Natural killer cell treated with Interleukin-12 subunit alpha and Interleukin-12 subunit beta and Interleukin-15 and Interleukin-18, amount 100 ng/mL, for 72 hours (primary cell): ENCODE results near the gene RFT1. TPM values are rescaled to one million over a fixed set of nuclear protein-coding genes. Genes with fewer than 3 reads are reported as not detected.
A peak's percentile ranks its signal among the peaks of the same experiment; 100 is the strongest.

Source experiments
- ATAC-seq, 2 donors: fragments of 150-1000 bp; cut with Tn5 transposase in 1 of 2; sonication (Bioruptor Pico), chemical (Tn5 transposase) in 1 of 2; 2 replicates each; pipeline ENCODE4 v1.10.0; 2021
- DNase-seq: peaks from one replicate; pipeline ENCODE4 v3.0.0; 2022; ENCODE audit warnings: low spot score
- H3K27ac Mint-ChIP-seq, 2 donors: 1 replicate in 1 of 2; 2 replicates in 1 of 2; pipeline ENCODE4 v1.8.0; 2022; ENCODE audit warnings: mixed read lengths in 2 of 2, mild to moderate bottlenecking in 1 of 2, moderate library complexity in 1 of 2
- H3K27me3 Mint-ChIP-seq, 2 donors: 1 replicate in 1 of 2; 2 replicates in 1 of 2; pipeline ENCODE4 v1.8.0; 2022; ENCODE audit warnings: mixed read lengths in 2 of 2
- H3K36me3 Mint-ChIP-seq: one replicate; pipeline ENCODE4 v1.8.0; 2022; ENCODE audit warnings: mixed read lengths
- H3K4me1 Mint-ChIP-seq, 2 donors: 1 replicate in 1 of 2; 2 replicates in 1 of 2; pipeline ENCODE4 v1.8.0; 2022; ENCODE audit warnings: low read depth in 2 of 2, mixed read lengths in 2 of 2, mild to moderate bottlenecking in 1 of 2
- H3K4me3 Mint-ChIP-seq: one replicate; pipeline ENCODE4 v1.8.0; 2022; ENCODE audit warnings: mixed read lengths
- H3K9me3 Mint-ChIP-seq: 2 replicates; pipeline ENCODE4 v1.8.0; 2022; ENCODE audit warnings: mixed read lengths
- total RNA-seq, 2 donors: library from RNA; stranded (reverse); gene quantifications; one replicate each; pipeline ENCODE4 v1.2.3, GENCODE V29; 2022

The RFT1 gene
- total RNA-seq, 2 donors from 2014 or later = 33.1 to 51.6 TPM

DNA sequence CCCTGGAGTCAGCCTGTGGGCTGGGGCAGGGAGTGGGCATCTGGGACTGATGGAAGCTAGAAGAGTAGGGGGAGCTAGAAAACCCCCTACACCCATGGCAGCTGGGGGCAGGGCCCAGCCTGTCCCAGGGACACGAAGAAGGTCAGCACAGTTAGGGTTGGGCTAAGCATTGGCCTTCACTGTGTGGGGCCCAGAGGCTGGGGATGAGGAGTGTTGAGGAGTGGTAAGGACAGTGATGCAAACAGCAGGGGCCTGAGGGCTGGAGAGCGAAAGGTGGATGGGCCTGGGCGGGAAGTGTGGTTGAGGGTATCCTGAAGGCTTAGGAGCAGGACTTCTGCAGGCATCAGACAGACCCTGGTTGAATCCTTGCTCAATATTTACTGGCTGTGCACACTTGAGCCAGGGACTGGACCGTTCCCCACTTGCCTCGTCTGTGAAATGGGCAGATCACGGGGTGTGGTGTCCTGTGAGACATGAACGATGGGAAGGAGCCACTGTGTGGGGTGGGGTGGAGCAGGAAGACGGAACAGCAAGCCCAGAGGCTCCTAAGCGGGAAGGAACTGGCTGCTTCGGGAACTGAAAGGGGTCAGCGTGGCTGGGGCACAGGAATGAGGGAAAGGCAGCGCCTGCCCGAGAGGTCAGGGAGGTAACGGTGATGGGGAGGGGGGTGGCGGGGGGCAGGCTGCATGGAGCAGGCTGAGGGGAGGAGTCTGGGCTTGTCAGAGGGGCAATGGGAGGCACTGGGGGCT, 38.1 kb upstream of the RFT1 start:
- ATAC-seq = no peak
- no peaks in the 10 kb centered on the region for H3K27me3 Mint-ChIP-seq
- no peak for DNase-seq
- H3K36me3 Mint-ChIP-seq = no peaks in the 10 kb centered on the region
- peaks cover 54 to 64% of the 10 kb centered on the region in 2 donors for H3K4me1 Mint-ChIP-seq
- no peaks in the 10 kb centered on the region for H3K9me3 Mint-ChIP-seq
- H3K4me3 Mint-ChIP-seq = no peak overlapping the region
- H3K27ac Mint-ChIP-seq = peak overlapping the region; percentile 42 to 45

- H3K4me1 Mint-ChIP-seq = peaks cover 58 to 68% of the 10 kb centered on the region in 2 donors
- H3K4me3 Mint-ChIP-seq = peak overlapping the region; percentile 57
- DNase-seq (no peak), ATAC-seq (no peak)
- H3K27me3 Mint-ChIP-seq = no peaks in the 10 kb centered on the region
- no peaks in the 10 kb centered on the region for H3K36me3 Mint-ChIP-seq
- H3K9me3 Mint-ChIP-seq = no peaks in the 10 kb centered on the region
- H3K27ac Mint-ChIP-seq = peak overlapping the region; percentile 45 to 52
Observed at GRCh38 chr3:53167418-53168174, 37.4 kb upstream of the RFT1 start.

DNA sequence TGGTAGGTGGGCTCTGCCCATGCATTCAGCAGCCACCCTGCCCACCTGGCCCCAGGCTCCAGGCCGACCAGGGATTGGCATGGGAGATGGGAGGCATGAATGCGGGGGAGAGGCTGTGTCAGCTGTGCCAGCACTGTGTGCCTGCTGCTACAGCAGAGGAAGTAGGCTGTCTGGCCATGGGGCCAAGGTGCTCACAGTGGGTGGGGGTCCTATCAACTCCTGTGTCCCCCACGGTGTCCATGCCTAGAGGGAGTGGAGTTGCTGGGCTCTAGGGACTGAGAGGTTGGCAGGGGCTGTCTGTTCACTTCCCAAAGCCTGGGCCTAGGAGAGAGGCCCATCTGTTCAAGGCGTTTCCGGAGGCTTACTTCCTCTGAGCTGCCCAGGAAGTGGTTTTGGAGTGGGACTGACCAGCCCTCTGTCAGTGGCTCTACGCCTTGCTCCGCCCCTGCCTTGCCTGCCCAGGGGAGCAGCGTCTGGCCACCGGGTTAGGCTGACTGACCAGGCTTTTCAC, 36.6 kb upstream of the RFT1 start:
- peak overlapping the region; percentile 20 for H3K4me3 Mint-ChIP-seq
- peaks cover 61 to 67% of the 10 kb centered on the region in 2 donors for H3K4me1 Mint-ChIP-seq
- no peaks in the 10 kb centered on the region for H3K27me3 Mint-ChIP-seq
- DNase-seq (no peak), ATAC-seq (peak; percentile 54 to 64)
- H3K36me3 Mint-ChIP-seq = no peaks in the 10 kb centered on the region
- peak overlapping the region; percentile 45 to 52 for H3K27ac Mint-ChIP-seq
- no peaks in the 10 kb centered on the region for H3K9me3 Mint-ChIP-seq

DNA sequence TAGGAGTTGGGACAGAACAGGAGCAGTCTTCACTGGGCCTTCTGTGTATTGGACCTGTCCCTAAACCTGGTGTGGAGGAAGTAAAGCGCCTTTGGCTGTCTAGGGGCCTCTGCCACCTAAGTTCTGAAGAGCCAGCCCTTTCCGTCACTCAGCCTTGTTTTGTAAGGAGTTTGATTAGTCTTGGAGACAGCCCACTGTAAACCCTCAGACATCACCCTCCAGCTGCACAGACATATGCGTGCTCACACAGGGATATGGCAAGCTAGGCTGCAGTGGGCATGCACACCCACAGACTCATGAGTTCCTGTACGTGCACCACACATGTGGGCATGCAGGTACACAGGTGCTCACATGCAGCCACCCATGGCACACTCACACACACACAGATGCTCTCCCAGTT, 36.0 kb upstream of the RFT1 start:
- Mint-ChIP-seq H3K4me3 (no peak overlapping the region), H3K4me1 (peaks cover 55 to 61% of the 10 kb centered on the region in 2 donors)
- no peak for ATAC-seq

DNA sequence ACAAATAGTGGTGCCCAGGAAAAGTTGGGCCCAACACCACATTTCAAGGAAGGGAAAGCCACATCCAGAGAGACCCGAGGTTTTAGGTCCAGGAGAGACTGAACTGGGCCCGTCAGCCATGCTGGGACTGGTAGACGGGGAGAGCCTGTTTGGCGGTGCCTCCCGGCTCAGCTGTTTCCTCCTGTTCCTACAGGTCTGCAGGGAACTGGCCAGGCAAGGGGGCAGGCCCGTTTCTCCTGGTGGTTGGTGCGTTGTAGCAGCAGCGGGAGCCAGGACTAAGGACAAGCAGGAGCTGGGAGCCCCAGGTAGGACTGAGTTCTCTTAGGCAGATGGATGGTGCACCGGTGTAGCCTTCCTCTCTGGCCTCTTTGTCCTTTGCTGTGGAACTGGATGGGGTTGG, 34.7 kb upstream of the RFT1 start:
- Mint-ChIP-seq H3K4me3 (no peak overlapping the region), H3K36me3 (no peaks in the 10 kb centered on the region)
- DNase-seq = no peak

More for the DNA sequence above, 36.0 kb upstream of the RFT1 start:
- H3K36me3 Mint-ChIP-seq = no peaks in the 10 kb centered on the region
- no peaks in the 10 kb centered on the region for H3K27me3 Mint-ChIP-seq
- H3K27ac Mint-ChIP-seq = peak overlapping the region in 1 of 2 donors; percentile 52
- H3K9me3 Mint-ChIP-seq = no peaks in the 10 kb centered on the region
- no peak for DNase-seq

DNA sequence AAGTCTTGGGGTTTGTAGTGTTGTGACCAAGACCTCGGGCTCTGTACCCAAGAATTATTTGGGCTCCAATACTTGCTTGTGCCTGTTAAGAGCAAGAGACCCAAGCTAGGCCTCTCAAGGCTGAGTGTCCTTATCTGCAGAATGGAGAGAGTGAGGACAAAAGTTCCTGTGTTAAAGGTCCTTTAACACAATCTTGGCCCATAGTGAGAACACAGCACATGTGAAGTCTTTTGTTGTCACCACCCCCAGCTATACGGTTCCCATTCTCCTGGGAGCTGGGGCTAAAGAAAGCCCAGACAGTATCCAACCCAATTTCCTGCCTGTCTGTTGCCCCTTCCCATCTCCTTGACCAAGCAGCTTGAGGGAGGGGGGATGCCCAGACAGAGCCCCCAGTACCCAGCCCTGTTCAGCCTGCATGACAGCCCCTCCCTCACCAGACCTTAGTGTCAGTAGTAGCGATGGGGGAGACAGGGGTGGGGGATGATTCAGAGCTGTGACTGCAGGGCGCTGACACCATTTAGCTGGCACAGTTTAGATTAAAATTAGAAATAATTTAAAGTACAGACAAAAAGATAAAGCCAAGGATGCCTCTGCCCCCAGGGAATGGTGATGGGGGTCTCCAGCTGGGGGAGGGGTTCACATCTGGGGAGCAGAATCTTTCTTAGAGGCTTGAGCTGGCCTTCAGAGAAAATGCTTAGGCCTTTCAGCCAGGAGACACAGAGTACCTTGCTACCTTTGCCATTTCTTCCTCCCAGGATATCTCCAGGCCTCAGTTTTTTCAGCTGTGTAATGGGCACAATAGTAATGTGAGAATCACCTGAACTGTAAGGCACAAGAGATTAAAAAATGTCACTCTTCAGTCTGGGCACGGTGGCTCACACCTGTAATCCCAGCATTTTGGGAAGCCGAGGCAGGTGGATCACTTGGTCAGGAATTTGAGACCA, 33.5 kb upstream of the RFT1 start:
- Mint-ChIP-seq H3K4me3 (peak overlapping the region; percentile 90), H3K36me3 (no peaks in the 10 kb centered on the region), H3K27ac (peak overlapping the region; percentile 52 to 55), H3K9me3 (no peaks in the 10 kb centered on the region), H3K27me3 (peaks cover 0 to 2% of the 10 kb centered on the region in 2 donors), H3K4me1 (peaks cover 38 to 44% of the 10 kb centered on the region in 2 donors)
- no peak for DNase-seq
- ATAC-seq = no peak

More for the DNA sequence above, 34.7 kb upstream of the RFT1 start:
- H3K9me3 Mint-ChIP-seq = no peaks in the 10 kb centered on the region
- peaks cover 50 to 56% of the 10 kb centered on the region in 2 donors for H3K4me1 Mint-ChIP-seq
- ATAC-seq = no peak
- H3K27ac Mint-ChIP-seq = no peak overlapping the region
- no peaks in the 10 kb centered on the region for H3K27me3 Mint-ChIP-seq

DNA sequence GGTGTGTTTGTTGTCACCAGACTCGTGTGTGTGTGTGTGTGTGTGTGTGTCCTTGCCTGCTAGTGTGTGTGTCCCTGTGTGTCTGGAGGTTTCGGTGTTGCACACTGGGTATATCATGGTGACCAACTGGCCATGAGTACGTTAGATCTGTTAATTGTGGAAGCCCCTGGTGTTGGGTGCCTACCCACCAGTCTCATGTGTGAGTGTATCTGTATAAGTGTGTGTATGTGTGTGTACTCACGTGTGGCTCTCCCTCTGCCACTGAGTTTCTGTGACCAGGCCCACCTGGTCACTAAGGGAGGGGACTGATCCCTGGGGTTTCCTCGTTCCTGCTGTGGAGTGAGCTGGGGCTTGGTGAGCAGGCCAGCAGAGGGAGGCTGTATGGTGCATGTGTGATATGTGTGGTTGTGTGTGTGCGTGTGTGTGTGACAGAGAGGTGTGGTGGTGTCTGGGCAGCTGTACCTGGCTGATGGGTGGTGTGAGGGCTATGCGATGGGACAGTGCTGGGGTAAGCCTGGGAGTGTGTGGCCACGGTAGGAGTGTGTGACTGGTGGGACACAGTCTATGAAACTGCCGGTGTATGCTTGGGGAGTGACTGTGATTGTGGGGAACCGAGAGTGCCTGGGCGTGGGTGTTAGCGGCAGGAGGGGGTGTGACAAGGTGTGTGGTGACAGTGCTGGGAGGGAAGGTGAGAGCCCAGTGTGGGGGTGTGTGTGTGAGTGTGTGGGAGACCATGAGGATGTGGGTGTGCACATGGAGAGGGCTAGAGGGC, 32.6 kb upstream of the RFT1 start:
- Mint-ChIP-seq H3K27ac (peak overlapping the region; percentile 52 to 55), H3K9me3 (no peaks in the 10 kb centered on the region), H3K27me3 (peaks cover 0 to 4% of the 10 kb centered on the region in 2 donors), H3K36me3 (no peaks in the 10 kb centered on the region), H3K4me1 (peaks cover 32 to 37% of the 10 kb centered on the region in 2 donors), H3K4me3 (peak overlapping the region; percentile 90)
- DNase-seq (peak; percentile 69), ATAC-seq (peak; percentile 7 to 45)

DNA sequence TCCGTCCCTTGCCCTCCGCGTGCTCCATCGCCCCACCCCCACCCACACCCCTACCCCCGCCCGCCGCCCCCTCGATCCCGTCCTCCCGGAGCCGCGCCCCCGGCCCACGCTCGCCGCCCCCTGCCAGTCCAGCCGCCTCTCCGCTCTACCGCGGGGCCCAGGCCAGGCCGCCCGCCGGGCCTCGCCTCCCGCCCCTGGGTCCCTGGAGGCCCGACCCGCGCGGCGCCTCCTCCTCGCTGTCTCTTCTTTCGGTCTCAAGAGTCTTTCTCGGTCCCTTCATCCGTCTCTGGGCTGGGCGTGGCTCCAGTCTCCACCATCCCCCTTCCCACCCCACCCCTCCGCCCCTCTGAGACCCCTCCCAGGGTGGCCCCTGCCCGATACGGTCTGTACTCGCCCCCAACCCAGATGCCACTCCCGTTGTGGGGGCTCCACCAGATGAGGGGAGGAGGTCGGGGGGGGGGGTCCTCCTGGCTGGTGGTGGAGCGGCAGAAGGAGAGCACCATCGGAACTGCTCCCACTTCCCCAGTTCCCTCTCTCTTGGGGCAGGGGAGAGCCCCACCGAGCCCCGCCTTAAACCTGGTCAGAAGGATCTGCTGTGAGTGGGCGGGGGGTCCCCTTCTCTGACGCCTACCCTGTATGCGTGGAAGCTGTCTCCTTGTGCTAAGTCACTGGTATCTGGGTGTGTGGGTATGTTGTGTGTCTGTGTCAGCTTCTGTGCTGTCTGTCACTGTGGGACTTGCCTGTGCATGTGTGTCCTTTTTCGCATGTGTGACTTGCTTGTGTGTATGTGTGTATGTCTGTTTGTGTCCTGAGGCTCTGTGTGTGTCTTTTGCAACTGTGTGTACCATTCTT, 31.8 kb upstream of the RFT1 start:
- ATAC-seq = peak in 1 of 2 donors; percentile 21
- no peaks in the 10 kb centered on the region for H3K9me3 Mint-ChIP-seq
- H3K4me3 Mint-ChIP-seq = peak overlapping the region; percentile 90
- peaks cover 27 to 30% of the 10 kb centered on the region in 2 donors for H3K4me1 Mint-ChIP-seq
- no peaks in the 10 kb centered on the region for H3K36me3 Mint-ChIP-seq
- H3K27me3 Mint-ChIP-seq = peaks cover 0 to 7% of the 10 kb centered on the region in 2 donors
- no peak for DNase-seq
- peak overlapping the region; percentile 52 to 55 for H3K27ac Mint-ChIP-seq

DNA sequence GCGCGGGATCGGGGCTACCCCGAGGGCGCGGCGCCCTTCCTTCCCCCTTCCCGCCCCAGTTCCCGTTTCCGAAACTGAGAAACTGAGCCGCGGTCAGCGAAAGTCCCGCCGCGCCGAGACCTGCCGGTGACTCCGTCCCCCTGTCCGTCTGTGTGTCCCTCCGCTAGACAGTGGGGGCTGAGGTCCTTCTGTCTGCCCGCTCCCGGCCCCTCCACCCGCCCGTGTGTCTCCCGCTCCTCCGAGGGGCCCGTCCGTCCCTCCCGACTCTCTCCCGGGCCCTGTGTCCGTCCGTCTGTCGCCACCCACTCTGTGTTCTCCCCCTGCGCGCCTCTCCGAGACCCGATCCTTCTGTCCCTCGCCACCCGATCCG, 31.2 kb upstream of the RFT1 start:
- DNase-seq = peak; percentile 64
- H3K9me3 Mint-ChIP-seq = no peaks in the 10 kb centered on the region
- H3K36me3 Mint-ChIP-seq = no peaks in the 10 kb centered on the region
- peaks cover 23 to 26% of the 10 kb centered on the region in 2 donors for H3K4me1 Mint-ChIP-seq
- peak overlapping the region; percentile 90 for H3K4me3 Mint-ChIP-seq
- peak in 1 of 2 donors; percentile 3 for ATAC-seq
- H3K27me3 Mint-ChIP-seq = peaks cover 0 to 7% of the 10 kb centered on the region in 2 donors
- H3K27ac Mint-ChIP-seq = peak overlapping the region; percentile 49 to 52

- H3K27ac Mint-ChIP-seq = peak within 1 kb of the TSS; percentile 61 to 84
- H3K4me1 Mint-ChIP-seq = peaks cover 20 to 22% of the 10 kb centered on the region in 2 donors
- no peaks in the 10 kb centered on the region for H3K9me3 Mint-ChIP-seq
- peak within 1 kb of the TSS; percentile 90 for H3K4me3 Mint-ChIP-seq
- peaks cover 0 to 7% of the 10 kb centered on the region in 2 donors for H3K27me3 Mint-ChIP-seq
- DNase-seq (peak; percentile 83), ATAC-seq (peak; percentile 85 to 92)
- no peaks in the 10 kb centered on the region for H3K36me3 Mint-ChIP-seq
Observed at GRCh38 chr3:53160660-53161449, 30.6 kb upstream of the RFT1 start, which contains the start of gene PRKCD. Gene PRKCD, plus strand, starts transcription at chr3:53161209. Its CDS starts 17,214 bp downstream, at chr3:53178423.

- Mint-ChIP-seq H3K27ac (peak overlapping the region; percentile 61 to 84), H3K4me3 (peak overlapping the region; percentile 84), H3K4me1 (peaks cover 20 to 22% of the 10 kb centered on the region in 2 donors), H3K9me3 (no peaks in the 10 kb centered on the region), H3K27me3 (peaks cover 0 to 7% of the 10 kb centered on the region in 2 donors), H3K36me3 (no peaks in the 10 kb centered on the region)
- no peak for ATAC-seq
- no peak for DNase-seq
Observed at GRCh38 chr3:53160061-53160659, 29.9 kb upstream of the RFT1 start.
